Esophagus squamous epithelium (tissue), 4 donors: Measurements from ENCODE around the gene SNX27.

ENCODE experiments used
- POLR2A ChIP-seq, 4 donors: fragments of 450-650 bp; IDR thresholded peaks; one replicate each; pipeline ENCODE4 v1.6.1; 2017; ENCODE audit warnings: antibody characterized with exemption in 4 of 4, mild to moderate bottlenecking in 4 of 4, moderate library complexity in 3 of 4
- TF ChIP-seq, protein P1 (sequence below), 6 experiments: fragments of 450-650 bp in 4 of 6; fragments of 200-600 bp in 2 of 6; sonication (generic) in 2 of 6; IDR thresholded peaks; one replicate each; pipeline ENCODE4 v1.5.1; 2016 to 2019; ENCODE audit warnings: antibody characterized with exemption in 6 of 6, mild to moderate bottlenecking in 4 of 6, moderate library complexity in 4 of 6

DNA sequence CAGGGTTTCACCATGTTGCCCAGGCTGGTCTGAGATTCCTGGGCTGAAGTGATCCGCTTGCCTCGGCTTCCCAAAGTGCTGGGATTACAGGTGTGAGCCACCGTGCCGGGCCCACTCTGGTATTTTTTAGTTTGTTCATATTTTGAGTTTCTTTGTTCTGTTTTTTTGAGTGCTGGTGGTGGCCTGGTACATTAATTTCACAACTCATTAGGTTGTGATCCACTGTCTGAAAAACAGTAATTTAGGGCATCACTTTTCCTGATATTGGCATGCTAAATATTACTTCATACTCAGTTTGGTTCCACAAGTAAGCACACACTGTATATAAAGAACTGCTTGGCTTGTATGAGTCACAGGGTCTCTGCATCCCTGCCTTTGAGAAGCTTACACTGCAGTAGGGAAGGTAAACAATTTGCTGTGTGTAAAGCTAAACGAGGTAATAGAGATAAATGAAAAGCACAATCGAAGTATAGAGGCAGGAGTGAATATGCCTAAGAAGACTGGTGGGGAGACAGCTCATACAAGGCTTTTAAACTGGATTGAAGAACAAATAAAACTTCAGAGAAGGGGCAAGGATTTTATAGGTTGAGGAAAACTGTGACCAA lies 7.7 kb downstream of the SNX27 start:
- TF ChIP-seq, protein P1, sequence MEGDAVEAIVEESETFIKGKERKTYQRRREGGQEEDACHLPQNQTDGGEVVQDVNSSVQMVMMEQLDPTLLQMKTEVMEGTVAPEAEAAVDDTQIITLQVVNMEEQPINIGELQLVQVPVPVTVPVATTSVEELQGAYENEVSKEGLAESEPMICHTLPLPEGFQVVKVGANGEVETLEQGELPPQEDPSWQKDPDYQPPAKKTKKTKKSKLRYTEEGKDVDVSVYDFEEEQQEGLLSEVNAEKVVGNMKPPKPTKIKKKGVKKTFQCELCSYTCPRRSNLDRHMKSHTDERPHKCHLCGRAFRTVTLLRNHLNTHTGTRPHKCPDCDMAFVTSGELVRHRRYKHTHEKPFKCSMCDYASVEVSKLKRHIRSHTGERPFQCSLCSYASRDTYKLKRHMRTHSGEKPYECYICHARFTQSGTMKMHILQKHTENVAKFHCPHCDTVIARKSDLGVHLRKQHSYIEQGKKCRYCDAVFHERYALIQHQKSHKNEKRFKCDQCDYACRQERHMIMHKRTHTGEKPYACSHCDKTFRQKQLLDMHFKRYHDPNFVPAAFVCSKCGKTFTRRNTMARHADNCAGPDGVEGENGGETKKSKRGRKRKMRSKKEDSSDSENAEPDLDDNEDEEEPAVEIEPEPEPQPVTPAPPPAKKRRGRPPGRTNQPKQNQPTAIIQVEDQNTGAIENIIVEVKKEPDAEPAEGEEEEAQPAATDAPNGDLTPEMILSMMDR (IDR thresholded peaks at IDR 0.05): no peak
- TF ChIP-seq POLR2A (IDR thresholded peaks at IDR 0.05): no peak
